Suprapubic skin (tissue), 4 donors: ENCODE data around the gene RNLS. TPM values are rescaled to one million over a fixed set of nuclear protein-coding genes. Genes with fewer than 3 reads are reported as not detected.

Source experiments
- DNase-seq, 2 donors: peaks; one replicate each; pipeline ENCODE4 v3.0.0-alpha.2; 2019; ENCODE audit warnings: low spot score in 2 of 2
- H3K27ac ChIP-seq: fragments of 200-600 bp; sonication (generic); one replicate; pipeline ENCODE4 v1.5.1; 2019
- H3K27me3 ChIP-seq: fragments of 200-600 bp; sonication (generic); one replicate; pipeline ENCODE4 v1.5.1; 2019
- H3K36me3 ChIP-seq: fragments of 200-600 bp; sonication (generic); one replicate; pipeline ENCODE4 v1.5.1; 2019
- H3K4me1 ChIP-seq: fragments of 200-600 bp; sonication (generic); one replicate; pipeline ENCODE4 v1.5.1; 2019
- H3K4me3 ChIP-seq: fragments of 200-600 bp; sonication (generic); one replicate; pipeline ENCODE4 v1.5.1; 2019; ENCODE audit warnings: mild to moderate bottlenecking
- H3K9me3 ChIP-seq: fragments of 200-600 bp; sonication (generic); one replicate; pipeline ENCODE4 v1.5.1; 2019
- EP300 ChIP-seq: sonication (generic); formaldehyde crosslinking; IDR thresholded peaks from one replicate; pipeline ENCODE4 v1.6.1; 2017; ENCODE audit warnings: antibody characterized with exemption
- POLR2A ChIP-seq, 2 donors: fragments of 450-650 bp; IDR thresholded peaks; one replicate each; pipeline ENCODE4 v1.6.1; 2017; ENCODE audit warnings: antibody characterized with exemption in 2 of 2, mild to moderate bottlenecking in 2 of 2, moderate library complexity in 2 of 2
- POLR2AphosphoS5 ChIP-seq, 3 donors: sonication (generic); formaldehyde crosslinking; IDR thresholded peaks; one replicate each; pipeline ENCODE4 v1.6.1; 2017; ENCODE audit warnings: antibody characterized with exemption in 3 of 3
- WGBS: methylation state at CpG from one replicate; pipeline ENCODE4 v1.1.5; 2018; 5-methylcytosine and 5-hydroxymethylcytosine counted together
- total RNA-seq, 4 donors: library from RNA; depleted of rRNA; stranded (reverse); fragments of >200 nt; gene quantifications; one replicate each; pipeline ENCODE4 v1.1.0, GENCODE V29; 2016
- TF ChIP-seq, protein P1 (sequence below), 2 donors: fragments of 200-600 bp in 1 of 2; fragments of 450-650 bp in 1 of 2; sonication (generic) in 1 of 2; IDR thresholded peaks; one replicate each; pipeline ENCODE4 v1.5.1; 2016 to 2019; ENCODE audit warnings: antibody characterized with exemption in 2 of 2, mild to moderate bottlenecking in 1 of 2, moderate library complexity in 1 of 2

RNLS gene
- total RNA-seq, 4 donors from 2014 or later: 9.8 to 23.7 (median 19.2) TPM

DNA sequence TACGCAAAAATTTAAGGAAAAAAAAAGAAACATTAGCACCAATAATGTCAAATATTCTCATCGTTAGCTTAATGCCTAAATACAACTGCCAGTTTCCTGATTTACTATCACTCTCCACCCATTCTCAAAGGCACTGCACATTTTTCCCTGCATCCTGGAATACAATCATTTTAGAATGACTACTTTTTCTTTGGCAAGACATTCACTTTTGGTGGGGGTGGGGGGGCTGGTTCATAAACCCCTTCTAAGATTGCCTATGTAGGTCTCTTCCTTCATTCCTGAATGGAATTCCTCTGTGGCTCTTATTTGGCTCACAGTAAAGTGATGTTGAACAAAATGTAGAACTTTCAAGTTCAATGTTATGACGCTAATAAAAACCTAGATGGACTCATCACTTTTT is 74.3 kb downstream of the RNLS start:
- H3K4me1 ChIP-seq: no peaks in the 10 kb centered on the region
- H3K27ac ChIP-seq: no peak overlapping the region
- H3K9me3 ChIP-seq: no peaks in the 10 kb centered on the region
- DNase-seq: no peak
- no peaks in the 10 kb centered on the region for H3K27me3 ChIP-seq
- no peaks in the 10 kb centered on the region for H3K36me3 ChIP-seq
- TF ChIP-seq EP300 (no peak), POLR2A (IDR thresholded peaks at IDR 0.05) (no peak), POLR2AphosphoS5 (IDR thresholded peaks at IDR 0.05) (no peak)
- TF ChIP-seq, protein P1, sequence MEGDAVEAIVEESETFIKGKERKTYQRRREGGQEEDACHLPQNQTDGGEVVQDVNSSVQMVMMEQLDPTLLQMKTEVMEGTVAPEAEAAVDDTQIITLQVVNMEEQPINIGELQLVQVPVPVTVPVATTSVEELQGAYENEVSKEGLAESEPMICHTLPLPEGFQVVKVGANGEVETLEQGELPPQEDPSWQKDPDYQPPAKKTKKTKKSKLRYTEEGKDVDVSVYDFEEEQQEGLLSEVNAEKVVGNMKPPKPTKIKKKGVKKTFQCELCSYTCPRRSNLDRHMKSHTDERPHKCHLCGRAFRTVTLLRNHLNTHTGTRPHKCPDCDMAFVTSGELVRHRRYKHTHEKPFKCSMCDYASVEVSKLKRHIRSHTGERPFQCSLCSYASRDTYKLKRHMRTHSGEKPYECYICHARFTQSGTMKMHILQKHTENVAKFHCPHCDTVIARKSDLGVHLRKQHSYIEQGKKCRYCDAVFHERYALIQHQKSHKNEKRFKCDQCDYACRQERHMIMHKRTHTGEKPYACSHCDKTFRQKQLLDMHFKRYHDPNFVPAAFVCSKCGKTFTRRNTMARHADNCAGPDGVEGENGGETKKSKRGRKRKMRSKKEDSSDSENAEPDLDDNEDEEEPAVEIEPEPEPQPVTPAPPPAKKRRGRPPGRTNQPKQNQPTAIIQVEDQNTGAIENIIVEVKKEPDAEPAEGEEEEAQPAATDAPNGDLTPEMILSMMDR (IDR thresholded peaks at IDR 0.05): no peak
- WGBS: 60% methylated on average over 3 of the region's 3 CpGs
- H3K4me3 ChIP-seq: no peak overlapping the region

DNA sequence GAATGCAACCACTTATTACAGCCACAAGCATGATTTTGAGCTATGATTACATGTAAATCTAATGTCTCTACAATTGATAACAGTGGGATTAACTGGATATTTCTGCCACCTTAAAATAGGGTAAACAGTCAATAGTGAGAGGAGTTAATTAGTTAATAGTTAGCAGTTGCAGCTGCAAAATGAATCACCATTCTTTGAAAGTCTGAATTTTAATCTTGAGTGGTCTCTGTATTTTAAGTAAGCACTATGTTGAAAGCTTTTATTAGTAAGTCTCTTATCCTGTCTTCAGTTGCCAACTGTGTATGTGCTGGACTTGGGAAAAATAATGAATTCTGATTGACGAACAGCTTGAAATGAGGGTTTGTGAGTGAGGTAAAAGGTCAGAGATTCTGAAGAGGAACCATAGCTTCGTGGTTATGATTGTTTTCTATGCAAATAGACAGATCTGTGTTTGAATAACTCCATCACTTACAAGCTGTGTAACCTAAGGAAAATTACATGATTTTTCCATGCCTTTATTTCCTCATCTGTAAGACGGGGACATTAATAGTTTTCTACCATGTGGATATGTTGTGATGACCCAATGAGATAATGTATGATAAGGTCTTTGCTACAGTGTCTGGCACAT is 75.2 kb downstream of the RNLS start:
- Histone ChIP-seq H3K27me3 (no peaks in the 10 kb centered on the region), H3K9me3 (no peaks in the 10 kb centered on the region), H3K4me3 (no peak overlapping the region), H3K4me1 (no peaks in the 10 kb centered on the region), H3K36me3 (no peaks in the 10 kb centered on the region), H3K27ac (no peak overlapping the region)
- TF ChIP-seq POLR2A (IDR thresholded peaks at IDR 0.05): no peak
- TF ChIP-seq EP300: no peak
- no peak for DNase-seq
- 76% methylated on average over 3 of the region's 3 CpGs for WGBS

DNA sequence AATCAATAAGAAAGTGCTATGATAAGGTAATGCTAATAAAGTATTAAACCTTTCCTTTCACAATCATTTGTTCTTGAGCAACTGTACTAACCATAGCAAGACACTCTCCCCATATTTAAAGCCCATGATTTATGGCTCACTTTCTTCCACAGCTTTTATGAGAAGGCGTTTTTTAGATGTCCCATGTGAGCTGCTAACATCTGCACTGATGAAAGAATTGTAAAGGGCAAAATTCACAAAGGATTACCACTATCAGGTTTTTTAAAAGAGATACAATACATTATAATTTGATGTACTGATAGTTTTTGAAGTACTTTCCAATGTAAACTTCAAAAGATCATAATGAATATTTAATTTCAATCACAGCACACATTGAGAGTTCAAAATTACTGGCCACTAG is 75.7 kb downstream of the RNLS start:
- no peak overlapping the region for H3K27ac ChIP-seq
- no peak for DNase-seq
- H3K4me1 ChIP-seq: no peaks in the 10 kb centered on the region
- WGBS: 63% methylated on average over 1 of the region's 1 CpG
- no peaks in the 10 kb centered on the region for H3K36me3 ChIP-seq
- no peak for TF ChIP-seq EP300
- no peak overlapping the region for H3K4me3 ChIP-seq
- H3K27me3 ChIP-seq: no peaks in the 10 kb centered on the region
- H3K9me3 ChIP-seq: no peaks in the 10 kb centered on the region

DNA sequence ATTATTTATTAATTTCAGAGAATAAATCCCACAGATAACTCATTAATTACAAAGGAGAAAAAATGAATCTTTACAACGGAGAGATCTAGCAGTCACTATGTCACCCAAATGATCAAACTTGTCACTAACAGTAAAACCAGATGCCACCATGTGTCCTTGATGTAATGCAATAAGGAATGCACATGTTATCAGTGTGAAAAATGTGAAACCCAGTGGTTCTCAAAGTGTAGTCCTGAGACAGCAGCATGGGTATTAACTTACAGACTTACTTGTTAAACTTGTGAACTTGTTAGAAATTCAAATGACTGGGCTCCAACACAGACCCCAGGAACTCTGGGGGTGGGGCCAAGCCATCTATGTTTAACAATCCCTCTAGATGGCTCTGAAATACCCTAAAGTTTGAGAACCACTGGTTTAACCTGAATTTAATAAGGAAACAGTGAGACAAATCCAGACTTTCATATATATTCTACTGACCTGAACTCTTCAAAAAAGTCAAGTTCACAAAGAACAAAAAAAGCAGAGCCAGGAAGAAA is 77.4 kb downstream of the RNLS start:
- Histone ChIP-seq H3K27me3 (no peaks in the 10 kb centered on the region), H3K9me3 (no peaks in the 10 kb centered on the region), H3K4me1 (no peaks in the 10 kb centered on the region), H3K27ac (no peak overlapping the region), H3K4me3 (no peak overlapping the region), H3K36me3 (no peaks in the 10 kb centered on the region)
- no peak for DNase-seq
- TF ChIP-seq, protein P1 (IDR thresholded peaks at IDR 0.05): no peak
- TF ChIP-seq EP300 (no peak), POLR2AphosphoS5 (IDR thresholded peaks at IDR 0.05) (no peak), POLR2A (IDR thresholded peaks at IDR 0.05) (no peak)
- WGBS: 82% methylated on average over 1 of the region's 1 CpG

DNA sequence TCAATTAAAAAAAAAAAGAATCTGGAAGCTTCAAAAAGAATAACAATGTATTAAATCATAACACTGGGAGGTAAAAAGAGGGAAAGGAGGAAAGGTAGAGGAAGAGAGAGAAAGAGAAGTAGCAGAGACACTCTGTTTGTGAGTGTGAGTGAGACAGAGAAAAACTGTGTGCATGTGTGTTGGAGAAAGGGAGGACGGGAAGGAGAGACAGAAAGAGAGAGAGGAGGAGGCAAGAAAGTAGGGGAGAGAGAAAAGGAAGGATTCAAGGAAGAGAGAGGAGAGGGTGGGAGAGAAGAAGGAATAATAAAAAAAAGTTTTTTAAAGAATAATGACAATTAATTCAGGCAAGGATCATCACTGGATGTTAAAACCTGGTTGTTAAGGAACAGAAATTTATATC is 77.9 kb downstream of the RNLS start:
- Histone ChIP-seq H3K27me3 (no peaks in the 10 kb centered on the region), H3K36me3 (no peaks in the 10 kb centered on the region), H3K4me1 (no peaks in the 10 kb centered on the region), H3K4me3 (no peak overlapping the region), H3K9me3 (no peaks in the 10 kb centered on the region), H3K27ac (no peak overlapping the region)
- DNase-seq: no peak
- no peak for TF ChIP-seq POLR2AphosphoS5 (IDR thresholded peaks at IDR 0.05)
- TF ChIP-seq EP300: no peak
- TF ChIP-seq, protein P1 (IDR thresholded peaks at IDR 0.05): no peak
- TF ChIP-seq POLR2A (IDR thresholded peaks at IDR 0.05): no peak
- WGBS: 90% methylated on average over 1 of the region's 1 CpG

DNA sequence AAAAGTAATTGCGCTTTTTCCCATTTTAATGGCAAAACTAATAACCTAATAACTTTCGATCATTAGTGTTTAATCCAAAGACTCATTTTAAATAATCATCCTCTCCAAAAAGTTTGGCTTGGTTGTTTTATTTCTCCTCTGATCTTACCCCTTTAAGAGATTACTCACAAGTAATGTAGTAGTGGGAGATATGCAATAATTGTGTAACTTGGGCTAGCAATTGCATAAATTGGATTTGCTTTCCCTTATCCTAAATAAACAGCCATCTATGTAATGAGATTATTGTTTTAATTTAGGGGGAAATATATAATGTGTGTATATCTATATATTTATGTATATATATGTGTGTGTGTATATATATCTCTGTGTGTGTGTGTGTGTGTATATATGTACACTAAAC is 82.5 kb downstream of the RNLS start:
- TF ChIP-seq POLR2AphosphoS5 (IDR thresholded peaks at IDR 0.05) (no peak), EP300 (no peak), POLR2A (IDR thresholded peaks at IDR 0.05) (no peak)
- TF ChIP-seq, protein P1 (IDR thresholded peaks at IDR 0.05): no peak
- no peaks in the 10 kb centered on the region for H3K4me1 ChIP-seq
- DNase-seq: no peak
- H3K4me3 ChIP-seq: no peak overlapping the region
- 100% methylated on average over 2 of the region's 2 CpGs for WGBS
- no peak overlapping the region for H3K27ac ChIP-seq
- H3K27me3 ChIP-seq: no peaks in the 10 kb centered on the region
- H3K9me3 ChIP-seq: no peaks in the 10 kb centered on the region
- no peaks in the 10 kb centered on the region for H3K36me3 ChIP-seq
